Stimulated activated CD4-positive, alpha-beta T cell treated with anti-CD3 and anti-CD28 coated beads, Interleukin-1b, Interleukin-23, amount 100 ng/mL, for 24 hours (primary cell): ENCODE measurements around the gene SLC6A6.
"Not testable (repeated sequence)": the region's sequence is repeated elsewhere in the genome, so short reads cannot be mapped to it uniquely, and the experiment has no call there.

Source experiments
- DNase-seq, 4 experiments: peaks; one replicate each; pipeline ENCODE4 v3.0.0-alpha.2; 2020; ENCODE audit warnings: low read depth in 4 of 4, low spot score in 1 of 4

The SLC6A6 gene

DNA sequence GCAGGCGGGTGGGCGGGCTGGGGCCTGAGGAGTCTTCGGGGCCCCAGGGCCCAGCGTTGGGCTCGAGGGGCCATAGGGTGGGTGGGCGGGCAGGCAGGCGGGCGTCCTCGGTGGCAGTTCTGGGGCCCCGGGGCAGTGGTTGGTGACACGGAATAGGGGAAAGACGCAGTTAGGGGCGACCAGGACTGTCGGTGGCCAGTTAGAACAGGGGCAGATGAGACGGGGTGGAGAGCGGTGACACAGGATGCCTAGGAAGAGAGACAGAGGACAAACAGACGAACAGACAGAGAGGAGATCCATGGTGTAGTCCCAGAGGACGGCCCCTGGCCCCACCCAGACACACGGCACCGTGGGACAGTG is 101.3 kb downstream of the SLC6A6 start:
- DNase-seq = no peak

DNA sequence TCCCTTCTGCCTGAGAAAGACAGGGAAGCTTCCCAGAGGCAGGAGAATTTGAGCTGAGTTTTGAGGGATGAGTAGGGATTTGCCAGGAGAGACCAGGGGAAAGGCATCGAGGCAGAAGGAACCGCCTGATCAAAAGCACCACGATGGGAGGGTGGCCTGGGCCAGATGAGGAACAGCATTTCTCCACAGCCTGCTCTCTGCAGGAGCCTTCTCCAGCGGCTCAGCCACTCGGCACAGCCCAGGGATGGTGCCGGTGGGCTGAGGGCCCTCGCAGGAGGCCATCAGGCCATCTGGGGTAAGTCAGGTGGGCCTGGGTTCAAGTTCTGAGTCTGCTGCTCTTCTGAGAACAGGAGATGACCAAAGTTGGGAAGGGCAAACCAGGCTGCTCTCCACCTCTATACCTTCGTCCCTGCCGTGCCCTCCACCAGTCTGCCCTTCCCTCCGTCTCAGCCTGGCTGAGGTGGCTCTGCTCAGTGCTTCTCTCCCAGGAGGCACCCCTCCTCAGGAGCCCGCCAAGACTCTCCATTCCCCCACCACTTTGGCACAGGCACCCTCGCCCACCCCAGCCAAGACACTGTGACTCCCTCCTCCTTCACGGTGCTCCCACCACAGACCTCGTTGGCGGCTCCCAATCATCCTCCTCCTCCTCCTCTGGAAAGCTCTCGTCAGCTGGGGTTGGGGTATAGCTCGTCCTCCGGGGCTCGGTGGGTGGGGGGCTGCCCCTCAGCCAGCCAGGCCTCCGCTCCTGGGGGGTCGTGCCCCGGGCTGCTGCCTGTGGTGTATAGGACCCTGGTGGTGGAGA is 102.8 kb downstream of the SLC6A6 start:
- no peak for DNase-seq

DNA sequence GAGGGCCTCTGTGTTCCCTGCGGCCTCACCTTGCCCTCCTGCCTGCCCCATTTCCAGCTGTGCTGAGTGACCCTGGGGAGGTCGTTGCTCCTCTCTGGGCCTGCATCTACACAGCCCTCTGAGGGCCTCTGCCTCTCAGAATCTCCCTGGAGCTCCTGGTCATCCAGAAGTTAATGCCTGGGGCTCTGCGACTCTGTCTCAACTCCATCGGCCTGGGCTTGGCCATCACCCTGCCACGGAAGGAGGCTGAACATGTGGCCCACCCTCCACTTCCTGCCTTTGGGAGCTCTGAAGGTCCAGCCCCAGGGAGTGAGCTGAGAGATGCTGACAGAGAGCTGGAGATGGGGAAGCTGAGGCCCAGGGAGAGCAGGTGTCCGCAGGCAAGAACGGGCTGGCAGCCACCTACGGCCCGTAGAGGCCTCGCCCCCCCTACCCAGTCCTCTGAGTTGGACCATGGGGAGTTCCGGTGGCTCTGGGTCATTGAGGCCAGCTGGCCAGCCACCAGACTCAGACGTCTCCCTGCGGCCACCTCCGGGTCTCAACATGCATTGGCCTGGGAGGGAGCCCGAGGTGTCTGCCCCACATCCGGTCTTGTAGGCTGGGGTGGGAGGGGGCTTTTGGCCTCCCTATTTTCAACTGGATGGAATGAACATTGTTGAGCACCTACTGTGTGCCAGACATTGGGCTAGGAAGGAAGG is 103.5 kb downstream of the SLC6A6 start:
- DNase-seq = no peak

GRCh38 chr3:14506626-14507304 is 104.4 kb downstream of the SLC6A6 start:
- DNase-seq = no peak

GRCh38 chr3:14507305-14507741 is 104.9 kb downstream of the SLC6A6 start:
- DNase-seq = no peak

DNA sequence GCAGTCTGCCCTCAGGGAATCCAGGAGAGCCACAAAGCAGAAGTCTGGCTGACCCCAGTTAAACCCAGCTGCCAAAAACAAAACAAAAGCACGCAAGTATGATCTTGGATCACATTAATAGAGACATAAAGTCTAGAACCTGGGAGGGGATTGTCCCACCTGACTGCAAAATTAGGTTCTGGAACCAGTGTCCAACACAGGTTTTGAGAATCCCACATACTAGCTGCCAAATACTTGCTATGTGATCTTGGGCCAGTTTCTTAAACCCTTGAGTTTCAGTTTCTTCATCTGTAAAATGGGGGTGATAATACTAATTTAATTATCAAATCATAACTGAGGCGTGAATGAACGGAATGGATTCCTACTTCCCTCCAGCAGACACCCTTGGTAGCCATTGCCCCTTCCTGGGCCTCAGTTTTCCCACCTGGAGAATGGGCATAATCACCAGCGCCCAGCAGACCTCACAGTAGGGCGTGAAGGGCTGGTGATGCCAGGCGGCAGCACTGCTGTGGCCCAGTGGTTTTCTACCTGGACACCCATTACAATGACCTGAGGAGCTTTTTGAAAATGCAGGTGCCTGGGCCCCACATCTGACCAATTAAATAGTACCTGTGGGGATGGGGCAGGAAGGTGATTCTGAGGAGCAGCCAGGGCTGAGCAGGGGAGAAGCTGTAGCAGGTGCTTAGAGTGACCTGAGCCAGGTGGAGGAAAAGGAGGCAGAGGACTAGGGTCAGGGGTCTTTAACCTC is 105.5 kb downstream of the SLC6A6 start:
- DNase-seq = no peak

GRCh38 chr3:14508505-14508819 is 106.1 kb downstream of the SLC6A6 start:
- no peak for DNase-seq

GRCh38 chr3:14508966-14509795 is 106.8 kb downstream of the SLC6A6 start:
- DNase-seq = peak; percentile 58 to 66 (median 61)

DNA sequence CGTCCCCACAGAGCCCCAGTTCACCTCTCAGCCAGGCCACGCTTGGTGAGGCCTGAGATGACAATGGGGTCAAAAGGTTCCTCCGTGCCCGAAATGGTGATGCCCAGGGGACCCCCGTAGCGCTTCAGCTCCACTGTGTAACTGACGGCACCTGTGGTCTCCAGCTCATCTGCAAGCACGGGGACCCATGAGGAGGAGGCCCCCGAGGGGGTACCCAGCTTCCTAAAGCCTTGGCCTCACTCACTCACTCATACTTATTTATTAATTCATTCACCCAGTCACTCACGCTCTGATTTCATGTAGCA is 107.3 kb downstream of the SLC6A6 start:
- no peak for DNase-seq

GRCh38 chr3:14510838-14511622 is 108.6 kb downstream of the SLC6A6 start:
- no peak for DNase-seq

GRCh38 chr3:14511623-14512280 is 109.3 kb downstream of the SLC6A6 start:
- DNase-seq = no peak

GRCh38 chr3:14512281-14512941 is 110.0 kb downstream of the SLC6A6 start:
- no peak for DNase-seq

DNA sequence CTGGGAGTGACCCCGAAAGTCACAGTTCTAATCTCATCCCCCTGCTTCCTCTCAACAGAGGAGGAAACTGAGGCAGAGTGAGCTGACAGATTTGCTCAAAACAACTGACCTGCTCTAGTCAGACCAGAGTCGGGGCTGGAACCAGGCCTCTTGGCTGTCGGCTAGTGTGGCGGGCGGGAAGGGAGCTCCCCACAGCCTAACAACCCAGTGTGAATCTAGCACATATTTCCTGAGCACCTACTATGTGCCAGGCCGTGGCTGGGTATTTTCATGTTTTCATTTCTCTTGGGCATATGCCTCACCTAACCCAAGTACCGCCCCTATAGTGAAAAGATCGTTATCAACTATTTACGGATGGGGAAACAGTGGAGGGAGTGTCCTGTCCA is 110.5 kb downstream of the SLC6A6 start:
- no peak for DNase-seq

GRCh38 chr3:14513566-14514322 is 111.3 kb downstream of the SLC6A6 start:
- DNase-seq = no peak

DNA sequence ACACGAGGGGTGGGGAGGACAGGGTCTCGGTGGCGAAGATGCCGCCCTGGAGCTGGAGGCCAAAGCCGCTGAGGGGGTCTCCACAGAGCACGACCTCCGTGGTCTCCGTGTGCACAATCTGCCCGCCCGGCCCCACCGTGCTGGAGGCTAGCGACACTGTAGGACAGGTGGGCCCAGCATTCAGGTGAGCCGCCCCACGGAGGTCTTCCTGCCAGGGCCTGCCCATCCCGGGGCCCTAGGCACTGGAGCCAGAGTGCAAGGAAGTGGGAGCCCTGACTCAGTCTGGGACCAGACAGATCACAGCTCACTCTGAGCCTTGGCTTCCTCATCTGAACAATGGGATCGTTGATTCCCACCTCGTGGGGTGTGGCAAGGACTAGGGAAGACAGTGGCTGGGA is 111.9 kb downstream of the SLC6A6 start:
- no peak for DNase-seq

- DNase-seq = not testable (repeated sequence)
These were observed 113.1 kb downstream of the SLC6A6 start for GRCh38 chr3:14515526-14515925.

GRCh38 chr3:14516738-14517345 is 114.4 kb downstream of the SLC6A6 start:
- no peak for DNase-seq
